ENCODE results near the gene WNT5A.

WNT5A gene

DNA sequence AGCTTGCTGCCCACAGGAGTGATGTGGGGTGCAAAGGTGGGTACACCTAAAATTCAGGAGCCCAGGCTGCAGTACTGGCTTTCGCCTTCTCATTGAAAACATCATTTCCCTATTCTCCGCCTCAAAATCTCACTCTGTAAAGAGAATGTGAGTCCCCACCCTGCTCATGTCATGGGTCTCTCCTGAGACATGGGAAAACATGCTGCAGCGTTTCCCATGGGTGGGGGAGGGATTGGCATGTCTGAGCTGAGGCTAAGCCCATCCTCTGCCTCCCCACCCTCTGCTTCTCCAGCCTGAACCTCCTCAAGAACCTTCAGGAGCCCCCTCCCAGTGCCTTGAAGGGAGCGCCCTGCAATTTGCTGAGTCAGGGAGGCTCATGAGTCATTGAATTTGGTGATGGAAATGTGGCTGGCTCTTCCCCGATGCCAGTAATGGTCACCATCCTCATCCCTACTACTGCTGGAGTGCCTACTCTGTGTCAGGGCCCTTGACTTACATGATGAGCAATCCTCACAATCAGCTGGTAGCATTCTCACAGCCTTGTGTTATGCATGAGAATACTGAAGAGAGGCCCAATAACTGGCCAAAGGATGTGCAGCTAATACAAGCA, 28.8 kb downstream of the WNT5A start:
- ChIA-PET CTCF (no interaction called here), POLR2A (ENCODE audit: low non-redundant PET) (no interaction called here)
- H3K27ac ChIP-seq: no peak overlapping the region
- DNase-seq (ENCODE audit: low spot score): no peak
- no peak for TF ChIP-seq CTCF (conservative IDR thresholded peaks at IDR 0.05; ENCODE audit: low read depth)

DNA sequence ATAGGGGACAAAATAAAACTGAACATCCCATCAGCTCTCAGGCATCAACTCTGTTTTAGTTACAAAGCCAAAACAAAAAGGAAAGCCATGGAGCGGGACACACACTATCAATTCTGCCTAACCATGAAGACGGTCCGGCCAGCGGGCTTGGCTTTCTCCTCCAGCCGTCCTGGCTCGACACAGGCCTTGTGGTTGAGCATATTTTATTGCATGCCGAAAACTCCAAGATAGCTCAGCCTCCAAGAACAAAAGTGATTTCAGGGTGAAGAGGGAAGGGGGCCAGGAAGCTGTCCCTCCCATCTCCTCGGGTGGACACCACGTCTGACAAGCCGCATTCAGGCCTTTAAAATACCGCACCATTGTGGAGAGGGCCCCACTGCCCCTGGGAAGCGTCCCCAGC, 31.2 kb downstream of the WNT5A start:
- DNase-seq (ENCODE audit: low spot score): no peak
- TF ChIP-seq CTCF (conservative IDR thresholded peaks at IDR 0.05; ENCODE audit: low read depth): no peak
- POLR2A ChIA-PET (ENCODE audit: low non-redundant PET): no interaction called here
- CTCF ChIA-PET: no interaction called here
- no peak overlapping the region for H3K27ac ChIP-seq

DNA sequence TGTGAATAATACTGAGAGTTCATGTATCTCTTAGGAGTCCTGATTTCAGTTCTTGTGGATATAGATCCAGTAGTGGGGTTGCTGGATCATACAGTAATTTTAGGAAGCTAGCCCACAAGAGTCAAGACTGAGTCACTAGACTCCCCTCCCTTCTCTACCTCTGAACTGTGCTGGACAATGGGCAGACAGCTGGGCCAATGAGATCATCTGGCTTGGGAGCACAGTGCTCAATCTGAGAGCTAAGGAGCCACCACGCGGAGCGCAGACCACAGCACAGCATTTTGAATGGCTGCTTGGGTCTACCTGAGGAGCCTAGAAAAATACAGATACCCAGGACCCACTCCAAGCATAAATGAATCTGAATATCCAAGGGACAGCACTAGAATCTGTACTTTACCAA, 32.5 kb downstream of the WNT5A start:
- CTCF ChIA-PET: no interaction called here

DNA sequence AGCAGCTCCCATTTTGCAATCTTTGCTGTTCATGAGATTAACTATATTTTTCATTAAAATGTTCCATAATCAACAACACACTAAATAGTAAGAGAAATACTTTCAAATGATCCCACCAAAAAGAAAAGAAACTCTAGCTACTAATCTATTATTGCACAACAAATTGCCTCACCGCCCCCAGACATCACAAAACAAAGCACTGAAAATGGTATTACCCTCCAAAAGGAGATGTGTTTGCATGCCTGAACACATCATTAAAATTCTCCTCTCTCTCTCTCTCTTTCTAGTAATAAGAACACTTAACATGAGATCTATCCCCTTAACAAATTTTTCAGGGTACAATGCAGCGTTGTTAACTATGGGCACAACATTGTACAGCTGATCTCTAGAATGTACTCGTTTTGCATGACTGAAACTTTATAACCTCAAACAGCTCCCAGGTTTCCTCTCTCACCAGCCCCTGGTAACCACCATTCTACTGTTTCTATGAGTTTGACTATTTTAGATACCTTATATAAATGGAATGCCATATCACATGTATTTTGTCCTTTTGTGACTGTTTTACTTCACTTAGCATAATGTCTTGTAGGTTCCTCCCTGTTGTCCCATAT, 33.1 kb downstream of the WNT5A start:
- POLR2A ChIA-PET (ENCODE audit: low non-redundant PET): no interaction called here
- DNase-seq (ENCODE audit: low spot score): no peak

More for the DNA sequence above, 32.5 kb downstream of the WNT5A start:
- DNase-seq (ENCODE audit: low spot score): no peak
- no peak for TF ChIP-seq CTCF (conservative IDR thresholded peaks at IDR 0.05; ENCODE audit: low read depth)
- H3K27ac ChIP-seq: no peak overlapping the region
- POLR2A ChIA-PET (ENCODE audit: low non-redundant PET): no interaction called here

DNA sequence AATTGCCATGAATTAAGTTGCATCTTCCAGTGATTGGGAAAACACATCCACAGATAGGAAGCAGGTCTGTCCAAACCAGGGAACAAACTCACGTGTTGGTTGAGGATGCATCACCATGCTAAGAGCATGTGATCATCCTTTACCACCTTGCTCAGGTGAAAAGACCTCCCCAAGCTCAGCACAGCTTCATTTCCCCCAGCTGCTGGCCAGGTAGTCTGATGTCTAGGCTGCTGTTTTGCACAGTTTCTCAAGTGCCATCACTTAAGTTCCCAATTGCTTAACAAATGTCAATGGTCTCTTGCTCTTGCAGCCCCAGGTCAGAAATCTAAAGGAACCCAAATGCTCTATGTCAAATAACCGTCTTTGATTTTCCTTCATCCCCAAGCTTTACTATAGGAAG, 34.2 kb downstream of the WNT5A start:
- DNase-seq (ENCODE audit: low spot score): no peak
- H3K27ac ChIP-seq: no peak overlapping the region
- ChIA-PET CTCF (interaction anchor here (0.5 kb wide), 1 partner anchor 865 kb away, joined by 6 read pairs; no protein-coding TSS in a partner anchor), POLR2A (ENCODE audit: low non-redundant PET) (no interaction called here)
- TF ChIP-seq CTCF (conservative IDR thresholded peaks at IDR 0.05; ENCODE audit: low read depth): no peak

More for the DNA sequence above, 33.1 kb downstream of the WNT5A start:
- no peak for TF ChIP-seq CTCF (conservative IDR thresholded peaks at IDR 0.05; ENCODE audit: low read depth)
- H3K27ac ChIP-seq: no peak overlapping the region
- CTCF ChIA-PET: no interaction called here

GRCh38 chr3:55449527-55449926, 37.6 kb downstream of the WNT5A start:
- CTCF ChIA-PET: interaction anchor here (0.6 kb wide), 1 partner anchor 23 kb away, joined by 3 read pairs; no protein-coding TSS in a partner anchor
- POLR2A ChIA-PET (ENCODE audit: low non-redundant PET): no interaction called here
- TF ChIP-seq CTCF (conservative IDR thresholded peaks at IDR 0.05; ENCODE audit: low read depth): no peak
- no peak overlapping the region for H3K27ac ChIP-seq
- DNase-seq (ENCODE audit: low spot score): no peak

All from RWPE1 (cell line).